PC-9 (cell line): Measurements from ENCODE around the gene MPEG1.

Source experiments
- CTCF ChIP-seq: fragments of 200-600 bp; sonication (generic); conservative IDR thresholded peaks from 2 replicates; pipeline ENCODE4 v1.6.1; 2017; ENCODE audit warnings: mixed run types, antibody characterized with exemption, mild to moderate bottlenecking, moderate library complexity
- EZH2 ChIP-seq: fragments of 200-600 bp; sonication (generic); IDR thresholded peaks from 2 replicates; pipeline ENCODE4 v1.8.0; 2017; ENCODE audit warnings: antibody characterized with exemption, low read depth

DNA sequence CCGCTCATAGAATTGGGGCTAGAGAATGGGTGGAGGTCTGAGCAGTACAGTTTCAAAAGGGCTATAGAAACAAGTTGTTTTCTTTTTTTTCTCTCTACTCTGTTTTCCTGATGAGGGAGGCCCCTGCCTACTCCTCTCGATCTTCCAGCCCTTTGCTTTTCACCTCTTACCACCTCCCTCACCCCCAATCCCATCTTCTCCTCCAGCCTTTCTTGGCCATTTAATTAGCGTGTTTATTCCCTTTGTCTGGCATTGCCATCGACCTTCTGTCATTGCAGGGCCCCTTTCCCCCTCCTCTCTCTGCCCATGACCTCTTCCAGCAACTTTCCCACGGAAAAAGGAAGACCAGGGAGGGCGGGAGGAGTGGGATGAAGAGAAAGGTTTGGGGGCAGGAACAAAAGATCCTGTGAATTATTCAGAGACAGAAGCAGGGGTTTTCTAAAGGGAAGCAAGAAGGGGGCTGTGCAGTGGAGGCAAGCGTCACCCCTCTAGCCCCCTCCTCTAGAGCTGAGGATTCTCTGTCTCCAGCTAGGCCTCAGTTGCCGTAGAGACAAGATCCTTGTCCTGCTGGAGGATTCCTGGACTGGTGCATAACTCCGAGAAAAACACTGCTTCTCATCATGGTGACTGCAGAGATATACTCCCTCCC lies 27.9 kb downstream of the MPEG1 start:
- TF ChIP-seq CTCF (no peak), EZH2 (no peak)
